ENCODE results near the gene ANKRD33B.

- TF ChIP-seq CTCF (IDR thresholded peaks at IDR 0.05), result no peak
- no peak for TF ChIP-seq POLR2A (IDR thresholded peaks at IDR 0.05)
- no peak for TF ChIP-seq EP300 (IDR thresholded peaks at IDR 0.05)
Observed at GRCh38 chr5:10672146-10673016, 108.5 kb downstream of the ANKRD33B start.

Data from upper lobe of left lung (tissue), 4 donors.